H1 (cell line): ENCODE data around the gene THRB.

Experiments
- CTCF ChIP-seq, 3 experiments: IDR thresholded peaks; 1 replicate in 2 of 3; 2 replicates in 1 of 3; pipeline versions ENCODE4 v1.5.1 to v1.6.1; 2011; ENCODE audit warnings: low read length in 3 of 3, mild to moderate bottlenecking in 3 of 3, inconsistent platforms in 2 of 3, low read depth in 1 of 3, moderate library complexity in 1 of 3; ENCODE audit not compliant: insufficient read depth in 1 of 3; ENCODE audit errors: control extremely low read depth in 1 of 3
- EZH2 ChIP-seq: fragments of 200-600 bp; sonication (generic); IDR thresholded peaks from 2 replicates; pipeline ENCODE4 v1.7.1; 2012; ENCODE audit warnings: low read depth, mild to moderate bottlenecking, moderate library complexity, low read length, inconsistent platforms; ENCODE audit not compliant: severe bottlenecking
- POLR2A ChIP-seq, 2 experiments: IDR thresholded peaks; 1 replicate in 1 of 2; 2 replicates in 1 of 2; pipeline ENCODE4 v1.6.1; 2011; ENCODE audit warnings: low read depth in 2 of 2, low read length in 2 of 2, mild to moderate bottlenecking in 2 of 2; ENCODE audit errors: control extremely low read depth in 1 of 2
- TAF1 ChIP-seq: IDR thresholded peaks from 2 replicates; pipeline ENCODE4 v1.6.1; 2011; ENCODE audit warnings: mild to moderate bottlenecking, low read depth, low read length
- TEAD4 ChIP-seq: IDR thresholded peaks from 2 replicates; pipeline ENCODE4 v1.6.1; 2012; ENCODE audit warnings: low read depth, low read length, inconsistent platforms, mixed read lengths
- YY1 ChIP-seq: IDR thresholded peaks from 2 replicates; pipeline ENCODE4 v1.6.1; 2011; ENCODE audit warnings: low read depth, mild to moderate bottlenecking, low read length

GRCh38 chr3:24499991-24500390 lies 5.3 kb upstream of the THRB start:
- TF ChIP-seq CTCF (IDR thresholded peaks at IDR 0.05; ENCODE audit: control extremely low read depth in 1 of 3, insufficient read depth in 1 of 3, low read depth in 1 of 3, low read length in 3 of 3) (no peak), TEAD4 (no peak), YY1 (no peak), POLR2A (IDR thresholded peaks at IDR 0.05; ENCODE audit: control extremely low read depth in 1 of 2, low read depth in 2 of 2, low read length in 2 of 2) (no peak), EZH2 (no peak), TAF1 (no peak)
